Measurements from ENCODE around the gene EPHX1. TPM values are rescaled to one million over a fixed set of nuclear protein-coding genes. Genes with fewer than 3 reads are reported as not detected.
"Not testable (repeated sequence)": the region's sequence is repeated elsewhere in the genome, so short reads cannot be mapped to it uniquely, and the experiment has no call there.

Gene EPHX1
- total RNA-seq, 1 donor from 2014 or later: 3.9 TPM

GRCh38 chr1:225776294-225776693, 33.6 kb upstream of the EPHX1 start:
- TF ChIP-seq CTCF (IDR thresholded peaks at IDR 0.05; ENCODE audit: insufficient read depth, low read length, severe bottlenecking): no peak
- FAIRE-seq: no peak

GRCh38 chr1:225777058-225777582, 32.8 kb upstream of the EPHX1 start:
- no peak for DNase-seq (ENCODE audit: low read depth)
- FAIRE-seq: no peak
- Histone ChIP-seq H3K27me3 (ENCODE audit: control insufficient read depth, insufficient read depth, low read length) (no peaks in the 10 kb centered on the region), H3K4me3 (ENCODE audit: low read depth, low read length) (peak overlapping the region; percentile 51), H3K36me3 (ENCODE audit: control insufficient read depth, insufficient read depth, low read length) (peaks cover 1% of the 10 kb centered on the region)
- no peak for TF ChIP-seq CTCF (IDR thresholded peaks at IDR 0.05; ENCODE audit: insufficient read depth, low read length, severe bottlenecking)

More at GRCh38 chr1:225776294-225776693, 33.6 kb upstream of the EPHX1 start:
- no peak overlapping the region for H3K4me3 ChIP-seq (ENCODE audit: low read depth, low read length)
- H3K27me3 ChIP-seq (ENCODE audit: control insufficient read depth, insufficient read depth, low read length): no peaks in the 10 kb centered on the region
- H3K36me3 ChIP-seq (ENCODE audit: control insufficient read depth, insufficient read depth, low read length): peaks cover 1% of the 10 kb centered on the region
- DNase-seq (ENCODE audit: low read depth): no peak

GRCh38 chr1:225777583-225778336, 32.2 kb upstream of the EPHX1 start, which contains the start of gene SRP9:
TSS of gene SRP9 (plus strand) at chr1:225777826. CDS start at chr1:225777941, 115 bp downstream.
- peak within 1 kb of the TSS; percentile 51 for H3K4me3 ChIP-seq (ENCODE audit: low read depth, low read length)
- H3K27me3 ChIP-seq (ENCODE audit: control insufficient read depth, insufficient read depth, low read length): no peaks in the 10 kb centered on the region
- DNase-seq (ENCODE audit: low read depth) (peak; percentile 95), FAIRE-seq (peak; percentile 43)
- peak; percentile 98 for TF ChIP-seq CTCF (IDR thresholded peaks at IDR 0.05; ENCODE audit: insufficient read depth, low read length, severe bottlenecking)
- peaks cover 1% of the 10 kb centered on the region for H3K36me3 ChIP-seq (ENCODE audit: control insufficient read depth, insufficient read depth, low read length)

- Histone ChIP-seq H3K27me3 (ENCODE audit: control insufficient read depth, insufficient read depth, low read length) (no peaks in the 10 kb centered on the region), H3K36me3 (ENCODE audit: control insufficient read depth, insufficient read depth, low read length) (peaks cover 1% of the 10 kb centered on the region), H3K4me3 (ENCODE audit: low read depth, low read length) (peak overlapping the region; percentile 51)
- TF ChIP-seq CTCF (IDR thresholded peaks at IDR 0.05; ENCODE audit: insufficient read depth, low read length, severe bottlenecking): no peak
- FAIRE-seq (no peak), DNase-seq (ENCODE audit: low read depth) (no peak)
Observed at GRCh38 chr1:225778337-225778669, 31.6 kb upstream of the EPHX1 start.

- not testable (repeated sequence) for FAIRE-seq; DNase-seq (ENCODE audit: low read depth); H3K27me3 ChIP-seq (ENCODE audit: control insufficient read depth, insufficient read depth, low read length); H3K36me3 ChIP-seq (ENCODE audit: control insufficient read depth, insufficient read depth, low read length)
- peak overlapping the region; percentile 51 for H3K4me3 ChIP-seq (ENCODE audit: low read depth, low read length)
Observed at GRCh38 chr1:225779165-225779564, 30.8 kb upstream of the EPHX1 start.

GRCh38 chr1:225780134-225780533, 29.8 kb upstream of the EPHX1 start:
- no peak for TF ChIP-seq CTCF (IDR thresholded peaks at IDR 0.05; ENCODE audit: insufficient read depth, low read length, severe bottlenecking)
- Histone ChIP-seq H3K36me3 (ENCODE audit: control insufficient read depth, insufficient read depth, low read length) (peaks cover 4% of the 10 kb centered on the region), H3K27me3 (ENCODE audit: control insufficient read depth, insufficient read depth, low read length) (no peaks in the 10 kb centered on the region), H3K4me3 (ENCODE audit: low read depth, low read length) (no peak overlapping the region)
- FAIRE-seq: no peak
- DNase-seq (ENCODE audit: low read depth): no peak

Measured in bronchial epithelial cell (primary cell).